Esophagus muscularis mucosa (tissue), 4 donors: ENCODE data around the gene CYBRD1. TPM values are rescaled to one million over a fixed set of nuclear protein-coding genes. Genes with fewer than 3 reads are reported as not detected.

ENCODE experiments used
- DNase-seq: peaks from one replicate; pipeline ENCODE4 v3.0.0-alpha.2; 2017; ENCODE audit errors: extremely low spot score
- H3K27ac ChIP-seq, 4 donors: fragments of 200-600 bp; sonication (generic); replicated peaks in 1 of 4; 1 replicate in 3 of 4; 2 replicates in 1 of 4; pipeline ENCODE4 v1.5.1; 2016 to 2019; ENCODE audit warnings: mild to moderate bottlenecking in 1 of 4
- H3K27me3 ChIP-seq, 4 donors: fragments of 200-600 bp; sonication (generic); one replicate each; pipeline versions ENCODE4 v1.5.1 to v1.6.0; 2016 to 2019
- H3K36me3 ChIP-seq, 4 donors: fragments of 200-600 bp; sonication (generic); one replicate each; pipeline ENCODE4 v1.5.1; 2016 to 2019
- H3K4me1 ChIP-seq, 4 donors: fragments of 200-600 bp; sonication (generic); one replicate each; pipeline ENCODE4 v1.5.1; 2016 to 2019
- H3K4me3 ChIP-seq, 4 donors: fragments of 200-600 bp; sonication (generic); 1 replicate in 2 of 4; 2 replicates in 2 of 4; pipeline ENCODE4 v1.5.1; 2016 to 2019; ENCODE audit warnings: mild to moderate bottlenecking in 4 of 4, moderate library complexity in 1 of 4
- H3K9me3 ChIP-seq, 4 donors: fragments of 200-600 bp; sonication (generic); 1 replicate in 3 of 4; 2 replicates in 1 of 4; pipeline ENCODE4 v1.5.1; 2016 to 2019
- EP300 ChIP-seq: sonication (generic); formaldehyde crosslinking; IDR thresholded peaks from one replicate; pipeline ENCODE4 v1.6.1; 2017; ENCODE audit warnings: antibody characterized with exemption
- POLR2A ChIP-seq: fragments of 450-650 bp; IDR thresholded peaks from one replicate; pipeline ENCODE4 v1.6.1; 2017; ENCODE audit warnings: antibody characterized with exemption, moderate library complexity, mild to moderate bottlenecking, low read depth
- POLR2AphosphoS5 ChIP-seq, 2 donors: sonication (generic); formaldehyde crosslinking; IDR thresholded peaks; one replicate each; pipeline ENCODE4 v1.6.1; 2017; ENCODE audit warnings: antibody characterized with exemption in 2 of 2
- WGBS: methylation state at CpG from one replicate; pipeline ENCODE4 v1.1.5; 2018; 5-methylcytosine and 5-hydroxymethylcytosine counted together
- intact Hi-C: fragments of 100-400 bp; cut with DNase I; formaldehyde crosslinking; loops from one replicate; pipeline ENCODE4 v1.15.1; 2023
- total RNA-seq, 4 donors: library from RNA; depleted of rRNA; stranded (reverse); fragments of >200 nt; gene quantifications; one replicate each; pipeline versions ENCODE4 v1.1.0 to v1.2.1, GENCODE V29; 2016
- TF ChIP-seq, protein P1 (sequence below), 3 experiments: fragments of 200-600 bp in 2 of 3; fragments of 450-650 bp in 1 of 3; sonication (generic) in 2 of 3; IDR thresholded peaks; one replicate each; pipeline ENCODE4 v1.5.1; 2017 to 2019; ENCODE audit warnings: antibody characterized with exemption in 3 of 3, mild to moderate bottlenecking in 2 of 3, moderate library complexity in 1 of 3

The CYBRD1 gene
- total RNA-seq, 4 donors from 2014 or later: 133 to 281 (median 197) TPM

GRCh38 chr2:171512683-171513195 lies 9.5 kb upstream of the CYBRD1 start:
- Histone ChIP-seq H3K4me3 (no peak overlapping the region), H3K27me3 (no peaks in the 10 kb centered on the region), H3K4me1 (no peaks in the 10 kb centered on the region), H3K9me3 (no peaks in the 10 kb centered on the region), H3K27ac (no peak overlapping the region), H3K36me3 (no peaks in the 10 kb centered on the region)
- no peak for TF ChIP-seq POLR2AphosphoS5 (IDR thresholded peaks at IDR 0.05)
- TF ChIP-seq, protein P1, sequence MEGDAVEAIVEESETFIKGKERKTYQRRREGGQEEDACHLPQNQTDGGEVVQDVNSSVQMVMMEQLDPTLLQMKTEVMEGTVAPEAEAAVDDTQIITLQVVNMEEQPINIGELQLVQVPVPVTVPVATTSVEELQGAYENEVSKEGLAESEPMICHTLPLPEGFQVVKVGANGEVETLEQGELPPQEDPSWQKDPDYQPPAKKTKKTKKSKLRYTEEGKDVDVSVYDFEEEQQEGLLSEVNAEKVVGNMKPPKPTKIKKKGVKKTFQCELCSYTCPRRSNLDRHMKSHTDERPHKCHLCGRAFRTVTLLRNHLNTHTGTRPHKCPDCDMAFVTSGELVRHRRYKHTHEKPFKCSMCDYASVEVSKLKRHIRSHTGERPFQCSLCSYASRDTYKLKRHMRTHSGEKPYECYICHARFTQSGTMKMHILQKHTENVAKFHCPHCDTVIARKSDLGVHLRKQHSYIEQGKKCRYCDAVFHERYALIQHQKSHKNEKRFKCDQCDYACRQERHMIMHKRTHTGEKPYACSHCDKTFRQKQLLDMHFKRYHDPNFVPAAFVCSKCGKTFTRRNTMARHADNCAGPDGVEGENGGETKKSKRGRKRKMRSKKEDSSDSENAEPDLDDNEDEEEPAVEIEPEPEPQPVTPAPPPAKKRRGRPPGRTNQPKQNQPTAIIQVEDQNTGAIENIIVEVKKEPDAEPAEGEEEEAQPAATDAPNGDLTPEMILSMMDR (IDR thresholded peaks at IDR 0.05): no peak
- no peak for TF ChIP-seq POLR2A
- no peak for TF ChIP-seq EP300
- DNase-seq: no peak
- intact Hi-C loops: no loop called here
- 45% methylated on average over 1 of the region's 1 CpG for WGBS

- Histone ChIP-seq H3K27ac (no peak overlapping the region), H3K4me3 (no peak overlapping the region), H3K9me3 (no peaks in the 10 kb centered on the region), H3K4me1 (no peaks in the 10 kb centered on the region), H3K36me3 (no peaks in the 10 kb centered on the region), H3K27me3 (no peaks in the 10 kb centered on the region)
- no peak for DNase-seq
- intact Hi-C loops: no loop called here
- TF ChIP-seq POLR2A (no peak), EP300 (no peak), POLR2AphosphoS5 (IDR thresholded peaks at IDR 0.05) (no peak)
- TF ChIP-seq, protein P1 (IDR thresholded peaks at IDR 0.05): no peak
- 60% methylated on average over 3 of the region's 3 CpGs for WGBS
These were observed 8.5 kb upstream of the CYBRD1 start for GRCh38 chr2:171513719-171514160.

DNA sequence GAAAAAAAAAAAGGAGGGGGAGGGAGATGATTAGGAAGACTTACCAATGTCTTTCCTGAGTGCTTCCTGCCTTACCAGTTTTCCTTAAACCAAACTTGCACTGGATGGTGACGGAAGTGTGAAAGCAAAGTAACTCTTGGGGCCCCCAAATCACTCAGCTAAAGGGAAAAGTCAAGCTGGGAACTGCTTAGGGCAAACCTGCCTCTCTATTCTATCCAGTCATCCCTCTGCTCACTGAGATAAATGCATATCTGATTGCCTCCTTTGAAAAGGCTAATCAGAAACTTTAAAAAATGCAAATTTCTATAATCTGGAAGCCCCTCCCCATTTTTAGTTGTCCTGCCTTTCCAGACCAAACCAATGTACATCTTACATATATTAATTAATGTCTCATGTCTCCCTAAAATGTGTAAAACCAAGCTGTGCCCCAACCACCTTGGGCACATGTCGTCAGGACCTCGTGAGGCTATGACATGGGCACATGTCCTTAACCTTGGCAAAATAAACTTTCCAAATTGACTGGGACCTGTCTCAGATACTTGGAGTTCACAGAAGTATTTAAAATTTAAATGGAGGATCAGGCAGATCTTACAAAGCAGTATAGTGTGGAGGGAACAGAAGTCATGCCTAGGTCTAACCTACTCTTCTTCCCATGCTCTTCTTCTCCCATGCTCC lies 7.2 kb upstream of the CYBRD1 start:
- peak; percentile 17 for DNase-seq
- intact Hi-C loops: no loop called here
- no peak overlapping the region for H3K4me3 ChIP-seq
- no peaks in the 10 kb centered on the region for H3K36me3 ChIP-seq
- no peaks in the 10 kb centered on the region for H3K9me3 ChIP-seq
- no peak overlapping the region for H3K27ac ChIP-seq
- 90% methylated on average over 3 of the region's 3 CpGs for WGBS
- H3K27me3 ChIP-seq: no peaks in the 10 kb centered on the region
- TF ChIP-seq EP300 (no peak), POLR2AphosphoS5 (IDR thresholded peaks at IDR 0.05) (no peak), POLR2A (no peak)
- TF ChIP-seq, protein P1 (IDR thresholded peaks at IDR 0.05): no peak
- H3K4me1 ChIP-seq: no peaks in the 10 kb centered on the region

- Histone ChIP-seq H3K27ac (no peak overlapping the region), H3K4me1 (peaks cover 0 to under 1% (median 0%) of the 10 kb centered on the region in 4 donors), H3K27me3 (no peaks in the 10 kb centered on the region), H3K9me3 (no peaks in the 10 kb centered on the region), H3K4me3 (no peak overlapping the region), H3K36me3 (no peaks in the 10 kb centered on the region)
- TF ChIP-seq, protein P1 (IDR thresholded peaks at IDR 0.05): no peak
- TF ChIP-seq EP300 (no peak), POLR2AphosphoS5 (IDR thresholded peaks at IDR 0.05) (no peak), POLR2A (no peak)
- intact Hi-C loops: no loop called here
- DNase-seq: no peak
- WGBS: 70% methylated on average over 6 of the region's 6 CpGs
These were observed 6.5 kb upstream of the CYBRD1 start for GRCh38 chr2:171515672-171516298.
